GM12864 (cell line): ENCODE measurements around the gene GTF2H3.

ENCODE experiments used
- DNase-seq: peaks from one replicate; pipeline ENCODE4 v3.0.0-alpha.2; 2011; ENCODE audit warnings: low read depth
- H3K4me3 ChIP-seq: 2 replicates; pipeline ENCODE4 v1.5.1; 2011; ENCODE audit warnings: mild to moderate bottlenecking, low read depth, low read length, control low read depth
- CTCF ChIP-seq: IDR thresholded peaks from 2 replicates; pipeline ENCODE4 v1.5.1; 2011; ENCODE audit warnings: low read depth, mild to moderate bottlenecking, moderate library complexity, low read length, control low read depth, inconsistent platforms; ENCODE audit errors: missing control alignments

The GTF2H3 gene

GRCh38 chr12:123659996-123660727 is 26.5 kb downstream of the GTF2H3 start:
- DNase-seq, result no peak
- no peak overlapping the region for H3K4me3 ChIP-seq
- no peak for TF ChIP-seq CTCF

GRCh38 chr12:123667771-123668170 is 34.1 kb downstream of the GTF2H3 start:
- H3K4me3 ChIP-seq, result no peak overlapping the region
- TF ChIP-seq CTCF, result no peak
- no peak for DNase-seq

- no peak for TF ChIP-seq CTCF
- DNase-seq, result peak; percentile 71
- peak within 1 kb of the TSS; percentile 58 for H3K4me3 ChIP-seq
Observed at GRCh38 chr12:123670882-123671728, 37.5 kb downstream of the GTF2H3 start, which contains the start of gene TCTN2. TSS of gene TCTN2 (plus strand) at chr12:123671113. CDS start at chr12:123671241, 128 bp downstream.

GRCh38 chr12:123671876-123672275 is 38.2 kb downstream of the GTF2H3 start:
- no peak overlapping the region for H3K4me3 ChIP-seq
- TF ChIP-seq CTCF, result no peak
- no peak for DNase-seq

GRCh38 chr12:123675436-123675835 is 41.8 kb downstream of the GTF2H3 start:
- H3K4me3 ChIP-seq, result no peak overlapping the region
- TF ChIP-seq CTCF, result no peak
- DNase-seq, result no peak

GRCh38 chr12:123676616-123677320 is 43.1 kb downstream of the GTF2H3 start:
- H3K4me3 ChIP-seq, result no peak overlapping the region
- TF ChIP-seq CTCF, result no peak
- no peak for DNase-seq
